ENCODE measurements around the gene CCDC187. TPM values are rescaled to one million over a fixed set of nuclear protein-coding genes. Genes with fewer than 3 reads are reported as not detected.

Gene CCDC187
- total RNA-seq, 1 donor from 2014 or later: not detected

DNA sequence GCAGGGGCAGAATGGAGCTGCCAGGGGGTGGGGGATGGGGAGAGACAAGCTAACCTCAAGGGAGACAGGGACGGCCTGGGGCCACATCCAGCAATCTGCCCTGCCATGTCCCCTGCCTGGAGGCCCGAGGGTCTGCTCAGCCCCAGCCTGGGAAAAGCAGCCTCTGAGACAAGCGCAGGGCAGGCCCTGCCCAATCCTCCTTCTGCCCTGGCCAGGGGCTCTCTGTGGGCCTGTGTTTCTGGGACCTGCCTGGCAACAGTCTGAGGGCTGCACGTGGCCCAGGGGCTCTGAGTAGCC is 44.4 kb downstream of the CCDC187 start:
- intact Hi-C loops (cut with DNase I): no loop called here
- Histone ChIP-seq H3K27me3 (no peaks in the 10 kb centered on the region), H3K9me3 (no peaks in the 10 kb centered on the region), H3K4me3 (no peak overlapping the region), H3K4me1 (no peaks in the 10 kb centered on the region), H3K27ac (no peak overlapping the region), H3K36me3 (no peaks in the 10 kb centered on the region)
- no peak for DNase-seq (ENCODE audit: extremely low spot score in 2 of 2)
- TF ChIP-seq CTCF (IDR thresholded peaks at IDR 0.05): no peak

DNA sequence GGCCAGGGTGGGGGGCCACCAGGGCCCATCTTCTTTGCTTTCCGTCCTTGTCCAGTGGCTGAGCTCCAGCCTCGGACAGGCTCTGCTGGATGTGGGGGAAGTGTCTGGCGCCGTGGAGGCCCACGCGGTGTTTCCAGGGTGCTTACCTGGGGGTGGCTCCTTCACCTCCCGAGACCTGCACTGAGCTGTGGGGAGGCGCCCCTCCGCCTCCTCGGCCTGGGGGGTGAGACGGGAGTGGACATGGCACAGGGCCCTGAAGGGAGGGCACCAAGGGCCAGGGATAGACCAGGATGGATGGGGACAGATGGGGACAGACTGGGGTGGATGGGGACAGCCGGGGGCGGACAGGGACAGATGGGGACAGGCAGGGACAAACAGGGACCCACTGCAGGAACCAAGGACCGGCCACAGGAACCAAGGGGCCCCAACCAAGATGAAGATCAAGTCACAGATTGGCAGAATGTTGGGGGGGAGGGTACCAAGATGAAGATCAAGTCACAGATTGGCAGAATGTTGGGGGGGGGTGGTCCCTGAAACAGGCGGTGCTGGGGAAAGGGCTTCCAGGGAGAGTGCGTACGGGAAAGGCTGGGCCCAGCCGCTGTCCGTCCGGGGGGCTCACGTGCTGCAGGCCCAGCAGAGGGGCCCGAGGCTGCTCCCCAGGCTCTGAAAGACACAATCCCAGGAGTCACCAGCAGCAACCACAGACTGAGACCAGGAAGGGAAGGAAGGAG is 44.9 kb downstream of the CCDC187 start:
- H3K4me1 ChIP-seq: no peaks in the 10 kb centered on the region
- intact Hi-C loops (cut with DNase I): no loop called here
- TF ChIP-seq POLR2AphosphoS5 (IDR thresholded peaks at IDR 0.05; ENCODE audit: insufficient read depth in 1 of 2, low read depth in 1 of 2) (no peak), POLR2A (IDR thresholded peaks at IDR 0.05) (no peak), CTCF (IDR thresholded peaks at IDR 0.05) (no peak)
- DNase-seq (ENCODE audit: extremely low spot score in 2 of 2): no peak
- no peak overlapping the region for H3K4me3 ChIP-seq
- no peak overlapping the region for H3K27ac ChIP-seq
- H3K36me3 ChIP-seq: no peaks in the 10 kb centered on the region
- no peaks in the 10 kb centered on the region for H3K9me3 ChIP-seq
- no peaks in the 10 kb centered on the region for H3K27me3 ChIP-seq

GRCh38 chr9:136258299-136258625 is 45.6 kb downstream of the CCDC187 start:
- Histone ChIP-seq H3K27ac (no peak overlapping the region), H3K4me1 (no peaks in the 10 kb centered on the region), H3K4me3 (no peak overlapping the region), H3K9me3 (no peaks in the 10 kb centered on the region), H3K36me3 (no peaks in the 10 kb centered on the region), H3K27me3 (no peaks in the 10 kb centered on the region)
- TF ChIP-seq CTCF (IDR thresholded peaks at IDR 0.05) (no peak), POLR2A (IDR thresholded peaks at IDR 0.05) (no peak), POLR2AphosphoS5 (IDR thresholded peaks at IDR 0.05; ENCODE audit: insufficient read depth in 1 of 2, low read depth in 1 of 2) (no peak)
- DNase-seq (ENCODE audit: extremely low spot score in 2 of 2): no peak
- intact Hi-C loops (cut with DNase I): no loop called here

DNA sequence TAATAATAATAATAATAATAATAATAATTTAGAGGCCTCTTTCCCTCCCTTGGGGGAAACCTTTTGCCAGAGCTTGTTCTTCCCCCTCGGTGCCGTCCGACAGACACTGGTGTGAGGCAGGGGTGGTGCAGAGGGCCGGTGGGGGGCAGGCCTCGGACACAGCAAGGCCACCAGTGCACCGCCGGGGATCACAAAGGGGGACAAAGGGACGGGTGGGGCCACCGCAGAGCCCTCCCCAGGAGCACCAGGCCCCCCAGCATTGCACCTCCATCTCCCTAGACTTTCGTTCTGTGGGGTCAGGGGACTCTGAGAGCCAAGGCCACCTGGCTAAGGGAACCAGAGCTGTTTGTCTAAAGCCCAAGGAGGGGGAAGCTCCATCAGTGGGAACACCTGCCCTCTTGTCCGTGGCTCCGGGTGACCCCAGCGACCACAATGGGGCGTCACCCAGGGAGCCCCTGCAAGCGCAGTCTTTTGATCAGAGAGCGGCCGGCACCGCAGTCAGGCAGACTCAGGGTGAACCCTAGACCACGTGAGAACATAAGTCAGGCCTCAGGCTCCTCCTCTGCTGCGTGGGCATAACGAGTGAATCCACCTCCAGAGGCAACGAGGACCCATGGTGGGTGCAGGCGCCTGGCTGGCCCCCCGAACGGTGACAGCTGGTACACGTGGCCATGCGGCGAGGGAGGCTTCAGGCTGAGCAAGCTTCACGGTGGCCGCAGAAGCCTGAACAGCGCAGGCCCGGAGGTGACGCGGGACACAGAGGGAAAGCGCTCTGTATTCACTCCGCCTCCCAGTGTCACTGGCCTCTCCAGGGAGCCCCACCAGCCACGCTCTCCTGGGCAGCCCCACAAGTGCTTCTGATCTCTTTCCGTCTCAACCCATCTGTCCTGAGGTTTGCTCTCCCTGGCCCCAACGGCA is 46.3 kb downstream of the CCDC187 start:
- Histone ChIP-seq H3K27ac (no peak overlapping the region), H3K36me3 (no peaks in the 10 kb centered on the region), H3K9me3 (no peaks in the 10 kb centered on the region), H3K27me3 (no peaks in the 10 kb centered on the region), H3K4me1 (no peaks in the 10 kb centered on the region), H3K4me3 (no peak overlapping the region)
- no peak for TF ChIP-seq POLR2A (IDR thresholded peaks at IDR 0.05)
- TF ChIP-seq CTCF (IDR thresholded peaks at IDR 0.05): no peak
- no peak for TF ChIP-seq POLR2AphosphoS5 (IDR thresholded peaks at IDR 0.05; ENCODE audit: insufficient read depth in 1 of 2, low read depth in 1 of 2)
- DNase-seq (ENCODE audit: extremely low spot score in 2 of 2): no peak
- intact Hi-C loops (cut with DNase I): no loop called here
